ENCODE data around the gene TMEM132D.

TMEM132D gene

DNA sequence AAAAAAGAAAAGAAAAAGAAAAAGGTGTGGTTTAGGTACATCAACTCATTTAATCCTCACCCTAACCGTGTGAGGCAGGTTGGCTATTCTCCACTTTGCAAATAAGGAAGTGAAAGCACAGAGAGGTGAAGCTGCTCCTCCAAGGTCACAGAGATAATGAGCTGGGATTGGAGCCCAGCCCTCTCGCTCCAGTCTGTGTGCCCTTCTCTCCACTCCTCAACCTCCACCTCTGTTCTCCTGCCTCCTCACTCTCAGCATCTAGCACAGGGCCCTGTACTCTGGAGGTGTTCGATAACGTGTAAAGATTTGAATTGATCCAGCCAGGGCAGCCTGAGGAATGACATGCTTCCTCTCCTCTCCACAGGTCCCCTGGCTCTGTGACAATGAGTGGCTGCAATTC, 502.3 kb downstream of the TMEM132D start:
- no peak for DNase-seq

GRCh38 chr12:129394177-129394825, 509.5 kb downstream of the TMEM132D start:
- DNase-seq = no peak

GRCh38 chr12:129393357-129393937, 510.4 kb downstream of the TMEM132D start:
- no peak for DNase-seq

DNA sequence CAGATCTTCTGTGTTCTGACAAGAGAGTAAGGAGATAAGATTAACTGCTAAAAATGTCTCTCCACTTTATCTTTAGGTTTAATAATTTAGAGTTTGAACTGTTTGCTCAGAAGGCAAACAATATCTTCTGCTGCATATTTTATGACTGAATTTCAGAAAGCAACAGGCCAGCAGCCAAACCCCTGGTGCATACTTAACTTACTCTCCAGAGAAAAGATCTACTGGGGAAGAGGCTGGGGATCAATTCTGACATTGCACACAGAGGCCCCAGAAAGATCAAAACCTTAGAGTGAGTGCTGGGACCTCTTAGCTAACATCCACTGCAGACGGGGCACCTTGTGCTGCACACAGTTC, 518.2 kb downstream of the TMEM132D start:
- DNase-seq = no peak

DNA sequence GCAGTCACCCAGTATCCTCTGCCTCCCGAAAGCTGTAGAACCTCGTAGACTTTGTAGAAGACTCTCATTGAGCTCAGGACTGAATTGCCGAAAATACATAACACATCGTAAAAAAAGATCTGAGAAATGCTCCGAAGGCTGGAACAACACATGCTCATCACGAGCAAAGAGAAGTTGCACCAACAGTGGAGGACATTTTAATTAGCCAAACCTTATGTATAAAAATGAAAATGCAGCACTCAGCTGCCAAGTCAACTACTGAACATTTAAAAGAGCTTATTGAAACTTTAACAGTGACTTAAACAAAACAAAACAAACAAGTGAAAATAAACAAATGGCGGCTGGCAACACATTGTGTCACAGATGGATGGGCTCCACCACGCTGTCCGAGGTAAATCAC, 519.9 kb downstream of the TMEM132D start:
- no peak for DNase-seq

DNA sequence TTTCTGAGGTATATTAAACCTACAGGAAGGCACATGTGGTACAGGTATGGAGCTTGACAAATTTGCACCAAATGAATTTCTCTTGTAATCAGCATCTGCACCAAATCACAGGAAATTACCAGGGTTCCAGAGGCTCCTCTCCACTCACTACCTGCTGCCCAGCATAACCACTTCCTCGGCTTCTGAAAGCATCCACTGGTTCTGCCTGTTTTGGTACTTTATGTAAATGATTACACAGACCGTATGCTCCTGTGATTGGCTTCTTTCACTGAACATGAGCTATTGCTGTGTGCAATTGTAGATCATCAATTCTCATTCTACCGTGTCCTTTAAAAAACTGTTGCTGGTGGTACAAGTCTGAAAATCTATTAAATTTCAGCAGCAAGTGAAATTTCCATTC, 522.1 kb downstream of the TMEM132D start:
- no peak for DNase-seq

DNA sequence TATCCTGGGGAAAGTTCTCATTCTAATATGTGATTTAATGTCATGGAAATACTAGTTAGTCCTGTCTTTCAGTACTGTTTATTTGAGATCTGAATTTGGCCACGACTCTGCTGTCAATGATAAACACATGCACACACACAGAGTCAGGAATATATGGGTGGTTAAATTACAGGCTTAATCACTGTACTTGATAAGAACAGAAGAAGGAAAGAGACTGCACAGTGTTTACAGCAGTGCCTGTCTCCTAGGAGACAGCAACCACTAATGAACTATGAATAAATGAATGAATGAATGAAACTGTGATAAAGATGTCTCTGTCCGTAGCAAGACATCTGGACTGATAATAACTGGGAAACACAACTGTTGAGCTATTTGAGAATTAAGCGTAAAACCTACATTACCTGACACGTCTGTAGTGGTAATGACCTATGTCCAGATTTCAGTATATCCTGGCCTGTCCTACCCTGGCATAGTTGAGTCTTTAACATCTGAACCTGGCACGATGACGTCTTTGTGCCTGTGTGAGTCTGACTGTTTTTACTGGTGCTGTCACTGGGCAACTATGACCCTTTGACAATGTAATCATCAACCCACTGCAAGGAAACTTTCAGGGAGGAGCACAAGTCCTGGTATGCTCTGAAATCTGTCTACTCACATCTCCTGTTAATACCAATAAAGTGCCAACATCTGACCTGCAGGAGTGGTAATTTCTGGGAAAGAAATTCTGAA, 524.6 kb downstream of the TMEM132D start:
- no peak for DNase-seq

DNA sequence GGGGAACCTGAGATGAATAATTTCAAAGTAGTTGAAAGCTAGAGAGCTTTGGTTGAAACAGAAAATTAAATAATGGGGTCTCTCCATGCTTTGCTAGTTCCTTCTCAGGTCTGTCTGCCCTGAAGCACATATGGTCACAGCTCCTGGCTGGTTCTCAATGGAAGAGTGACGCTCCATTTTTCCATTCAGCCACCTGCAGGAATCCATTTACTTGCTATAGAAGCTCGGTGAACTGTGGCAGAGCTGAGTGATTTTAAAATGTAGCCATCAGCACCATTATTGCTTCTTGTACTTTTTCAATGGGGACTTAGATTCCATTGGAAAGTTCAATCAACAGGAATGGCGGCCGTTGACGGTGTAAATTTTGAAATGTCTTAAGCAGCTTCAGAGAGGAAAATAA, 525.3 kb downstream of the TMEM132D start:
- DNase-seq = no peak

DNA sequence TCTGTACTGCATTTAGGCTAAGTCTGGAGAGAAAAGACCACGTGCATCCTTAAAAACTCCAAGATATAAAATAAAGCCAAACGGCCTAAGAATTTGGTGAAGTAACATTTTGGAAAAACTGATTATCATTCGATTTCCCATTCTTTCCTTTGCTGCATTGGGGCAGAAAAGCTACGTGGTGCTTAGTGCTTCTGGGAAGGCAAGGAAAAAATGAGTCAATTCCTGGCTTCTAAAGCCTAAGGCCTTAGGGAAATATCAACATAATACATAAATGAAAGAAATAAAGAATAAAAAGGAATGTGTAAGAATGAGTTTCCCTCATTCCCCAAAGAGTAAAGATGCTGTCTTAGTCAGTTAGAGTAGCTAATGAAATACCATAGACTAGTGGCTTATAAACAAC, 530.1 kb downstream of the TMEM132D start:
- DNase-seq = no peak

DNA sequence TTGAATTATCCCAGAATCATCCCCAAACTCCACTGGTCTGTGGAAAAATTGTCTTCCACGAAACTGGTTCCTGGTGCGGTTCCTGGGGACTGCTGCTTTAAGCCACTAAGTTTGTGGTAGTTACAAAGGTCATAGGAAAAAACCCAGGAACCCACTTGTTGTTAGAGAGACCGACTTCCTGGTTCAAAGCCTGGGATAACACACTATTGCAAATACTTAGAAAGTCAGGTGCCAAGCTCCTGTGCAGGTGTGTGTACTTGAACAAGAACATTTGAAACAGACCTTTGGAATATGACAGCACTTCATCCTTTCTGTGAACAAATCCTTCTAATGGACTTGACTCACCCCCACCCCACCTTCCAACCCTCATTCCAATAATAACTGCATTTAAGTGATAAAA, 530.9 kb downstream of the TMEM132D start:
- DNase-seq = no peak

DNA sequence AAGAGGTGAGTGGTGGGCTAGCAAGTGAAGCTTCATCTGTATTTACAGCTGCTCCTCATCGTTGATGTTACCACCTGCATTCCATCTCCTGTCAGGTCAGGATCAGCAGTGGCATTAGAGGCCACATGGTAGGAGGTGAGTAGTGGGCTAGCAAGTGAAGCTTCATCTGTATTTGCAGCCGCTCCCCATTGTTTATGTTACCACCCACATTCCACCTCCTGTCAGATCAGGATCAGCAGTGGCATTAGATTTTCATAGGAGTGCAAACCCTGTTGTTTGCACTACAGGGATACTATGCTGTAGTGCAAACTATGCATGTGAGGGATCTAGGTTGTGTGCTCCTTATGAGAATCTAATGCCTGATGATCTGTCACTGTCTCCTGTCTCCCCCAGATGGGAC, 531.5 kb downstream of the TMEM132D start:
- no peak for DNase-seq

DNA sequence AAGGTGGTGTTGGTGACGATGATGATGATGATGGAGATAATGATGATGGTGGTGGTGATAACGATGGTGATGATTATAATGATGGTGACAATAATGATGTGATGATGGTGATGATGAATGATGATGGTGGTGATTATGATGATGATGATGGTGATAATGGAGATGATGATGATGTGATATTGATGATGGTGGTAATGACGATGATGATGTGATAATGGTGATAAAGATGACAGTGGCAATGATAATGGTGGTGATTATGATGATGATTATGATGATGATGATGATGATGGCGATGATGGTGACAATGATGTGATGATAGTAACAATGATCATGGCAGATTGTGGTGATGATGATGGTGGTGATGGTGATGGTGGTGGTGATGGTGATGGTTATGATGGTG, 532.6 kb downstream of the TMEM132D start:
- no peak for DNase-seq

DNA sequence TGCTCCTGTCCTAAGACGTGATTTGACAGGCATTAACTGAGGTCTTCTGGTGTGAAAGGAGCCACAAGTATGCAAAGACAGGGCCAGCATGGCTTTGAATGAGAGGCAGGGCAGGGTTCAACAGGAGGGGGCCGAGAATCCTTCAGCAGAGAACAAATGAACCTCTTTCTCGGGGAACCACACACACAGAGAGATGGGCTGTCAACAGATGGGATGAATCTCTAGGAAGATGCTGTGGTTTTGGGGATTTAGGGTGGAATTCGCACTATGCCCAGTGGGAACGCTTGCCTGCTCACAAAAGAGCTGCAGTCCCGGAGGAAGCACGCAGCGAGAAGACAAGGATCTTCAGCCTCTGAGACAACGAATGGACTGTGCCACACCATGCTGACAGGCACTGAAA, 537.2 kb downstream of the TMEM132D start:
- DNase-seq = no peak

GRCh38 chr12:129363041-129363440, 540.8 kb downstream of the TMEM132D start:
- no peak for DNase-seq

- DNase-seq = no peak
Measured at GRCh38 chr12:129357233-129357632, 546.6 kb downstream of the TMEM132D start.

GRCh38 chr12:129351481-129351880, 552.3 kb downstream of the TMEM132D start:
- no peak for DNase-seq

- DNase-seq = no peak
Measured at GRCh38 chr12:129339336-129339735, 564.5 kb downstream of the TMEM132D start.

- DNase-seq = no peak
Measured at GRCh38 chr12:129337413-129337812, 566.4 kb downstream of the TMEM132D start.

DNA sequence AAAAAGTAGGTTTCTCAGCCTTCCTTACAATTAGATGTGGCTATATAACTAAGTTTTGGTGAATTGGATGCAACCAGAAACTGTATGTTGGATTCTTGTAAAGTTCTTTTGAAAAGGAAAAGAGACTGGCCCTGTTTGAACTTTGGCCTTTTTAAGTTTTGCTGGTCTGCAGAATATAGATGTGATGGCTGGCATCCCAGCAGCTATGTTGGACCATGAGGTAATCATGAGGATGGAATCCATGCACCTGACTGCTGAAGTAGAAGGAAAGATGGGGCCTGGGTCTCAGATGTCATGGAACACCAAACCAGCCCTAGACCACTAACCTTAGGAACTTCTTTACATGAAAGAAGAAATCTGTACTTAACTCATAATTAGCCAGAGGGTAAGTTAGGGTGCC, 568.1 kb downstream of the TMEM132D start:
- no peak for DNase-seq

- no peak for DNase-seq
Measured at GRCh38 chr12:129332286-129332685, 571.5 kb downstream of the TMEM132D start.

DNA sequence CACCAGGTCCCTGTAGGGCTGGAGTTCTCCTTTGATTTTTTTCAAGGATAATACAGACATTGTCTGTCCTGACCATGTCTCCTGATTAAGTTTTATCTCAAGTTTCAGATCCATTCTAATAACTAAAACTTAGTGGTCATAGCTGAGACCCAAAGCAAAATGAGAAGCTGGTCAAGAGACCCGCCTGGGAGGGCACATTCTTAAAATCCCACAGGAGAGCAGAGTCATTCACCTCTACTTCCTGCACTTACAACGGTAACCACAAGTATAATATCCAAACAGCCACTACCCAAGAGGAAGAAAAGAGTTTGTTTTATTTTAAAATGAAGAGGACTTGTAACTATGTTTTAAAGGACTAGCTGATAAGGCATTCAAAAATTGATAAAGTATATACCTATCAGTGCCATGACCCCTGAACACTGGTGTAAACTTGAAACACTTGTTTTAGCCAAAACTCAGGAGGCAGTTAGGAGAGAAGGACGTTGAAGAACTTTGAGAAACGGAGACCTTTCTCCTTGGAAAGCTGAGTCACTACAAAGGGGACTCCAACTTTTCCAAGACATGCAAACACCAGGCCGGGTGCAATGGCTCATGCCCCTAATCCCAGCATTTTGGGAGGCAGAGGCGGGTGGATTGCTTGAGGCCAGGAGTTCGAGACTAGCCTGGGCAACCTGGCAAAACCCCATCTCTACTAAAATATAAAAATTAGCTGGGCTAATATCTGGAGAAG, 572.3 kb downstream of the TMEM132D start:
- DNase-seq = no peak

- no peak for DNase-seq
Measured at GRCh38 chr12:129328235-129328634, 575.6 kb downstream of the TMEM132D start.

GRCh38 chr12:129325566-129325965, 578.3 kb downstream of the TMEM132D start:
- DNase-seq = no peak

DNA sequence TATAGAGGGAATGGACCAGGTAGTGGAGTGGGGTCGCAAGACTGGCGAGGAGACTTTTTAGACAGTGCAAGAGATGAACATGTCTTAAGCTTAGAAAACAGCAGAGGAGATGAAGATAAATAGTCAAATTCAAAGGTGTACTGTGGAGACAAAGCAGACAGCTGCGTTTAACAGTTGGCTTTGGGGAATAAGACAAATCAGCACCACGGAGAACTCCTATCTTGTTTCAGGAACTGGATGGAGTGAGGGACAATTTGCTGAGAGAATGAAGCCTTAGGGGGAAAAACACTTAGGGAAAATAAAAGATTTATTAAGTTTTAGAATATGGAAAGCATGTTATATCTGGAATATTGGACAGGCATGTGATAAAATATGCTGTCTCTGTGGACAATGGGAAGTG, 591.8 kb downstream of the TMEM132D start:
- no peak for DNase-seq
